SU-DHL-6 (cell line): ENCODE measurements around the gene NKTR.

Experiments used
- H2AFZ ChIP-seq: fragments of 200-600 bp; sonication (generic); 2 replicates; pipeline ENCODE4 v1.6.1; 2014; ENCODE audit warnings: low read depth, mild to moderate bottlenecking, moderate library complexity, mixed read lengths, antibody characterized with exemption, low read length; ENCODE audit not compliant: severe bottlenecking
- H3F3A ChIP-seq: fragments of 200-600 bp; shearing (Covaris generic); 2 replicates; pipeline ENCODE4 v1.6.0; 2016; ENCODE audit warnings: antibody characterized with exemption, mild to moderate bottlenecking; ENCODE audit not compliant: insufficient read depth
- H3K27ac ChIP-seq: fragments of 200-600 bp; sonication (generic); 2 replicates; pipeline ENCODE4 v1.5.1; 2016; ENCODE audit warnings: low read depth, mild to moderate bottlenecking, low read length, moderate library complexity, mixed read lengths
- H3K27me3 ChIP-seq: fragments of 200-600 bp; sonication (generic), shearing (Covaris generic); 2 replicates; pipeline ENCODE4 v1.6.0; 2014; ENCODE audit warnings: mild to moderate bottlenecking, low read length
- H3K36me3 ChIP-seq: fragments of 200-600 bp; sonication (generic); 2 replicates; pipeline ENCODE4 v1.6.1; 2014; ENCODE audit warnings: mild to moderate bottlenecking, low read length, mixed read lengths
- H3K4me2 ChIP-seq: fragments of 300-600, 200-600 bp; shearing (Covaris generic), sonication (generic); 2 replicates; pipeline ENCODE4 v1.6.0; 2014; ENCODE audit warnings: low read length, low read depth, mild to moderate bottlenecking; ENCODE audit not compliant: poor library complexity, severe bottlenecking
- H3K4me3 ChIP-seq: fragments of 200-600 bp; sonication (generic); 2 replicates; pipeline ENCODE4 v1.5.1; 2014; ENCODE audit warnings: antibody characterized with exemption, low read length, mild to moderate bottlenecking, mixed read lengths; ENCODE audit not compliant: insufficient read depth, poor library complexity, severe bottlenecking
- H3K79me2 ChIP-seq: fragments of 200-600 bp; sonication (generic); 2 replicates; pipeline ENCODE4 v1.6.1; 2014; ENCODE audit warnings: mild to moderate bottlenecking, low read length, moderate library complexity; ENCODE audit not compliant: insufficient read depth
- H3K9ac ChIP-seq: fragments of 200-600 bp; sonication (generic); 2 replicates; pipeline ENCODE4 v1.7.0; 2014; ENCODE audit warnings: mild to moderate bottlenecking, low read length
- H3K9me2 ChIP-seq: fragments of 200-600 bp; sonication (generic); replicated peaks from 2 replicates; pipeline ENCODE4 v1.6.1; 2014; ENCODE audit warnings: low read length; ENCODE audit not compliant: insufficient read depth
- H3K9me3 ChIP-seq: fragments of 200-600 bp; sonication (generic); 2 replicates; pipeline ENCODE4 v1.6.1; 2014; ENCODE audit warnings: low read length, mixed read lengths; ENCODE audit not compliant: insufficient read depth
- H4K20me1 ChIP-seq: fragments of 200-600 bp; sonication (generic); 2 replicates; pipeline ENCODE4 v1.6.1; 2014; ENCODE audit warnings: low read depth, mild to moderate bottlenecking, antibody characterized with exemption, low read length, moderate library complexity, mixed read lengths
- EZH2phosphoT487 ChIP-seq: fragments of 200-600 bp; sonication (generic), shearing (Covaris generic); conservative IDR thresholded peaks from 2 replicates; pipeline ENCODE4 v1.6.1; 2018; ENCODE audit warnings: mild to moderate bottlenecking, antibody characterized with exemption, low read length, moderate library complexity, mixed read lengths
- TF ChIP-seq, protein P1 (sequence below): fragments of 200-600 bp; sonication (generic); IDR thresholded peaks from one replicate; pipeline ENCODE4 v1.5.1; 2017; ENCODE audit warnings: antibody characterized with exemption, mild to moderate bottlenecking, low read length, moderate library complexity; ENCODE audit not compliant: insufficient read depth, poor library complexity, severe bottlenecking

Gene NKTR

DNA sequence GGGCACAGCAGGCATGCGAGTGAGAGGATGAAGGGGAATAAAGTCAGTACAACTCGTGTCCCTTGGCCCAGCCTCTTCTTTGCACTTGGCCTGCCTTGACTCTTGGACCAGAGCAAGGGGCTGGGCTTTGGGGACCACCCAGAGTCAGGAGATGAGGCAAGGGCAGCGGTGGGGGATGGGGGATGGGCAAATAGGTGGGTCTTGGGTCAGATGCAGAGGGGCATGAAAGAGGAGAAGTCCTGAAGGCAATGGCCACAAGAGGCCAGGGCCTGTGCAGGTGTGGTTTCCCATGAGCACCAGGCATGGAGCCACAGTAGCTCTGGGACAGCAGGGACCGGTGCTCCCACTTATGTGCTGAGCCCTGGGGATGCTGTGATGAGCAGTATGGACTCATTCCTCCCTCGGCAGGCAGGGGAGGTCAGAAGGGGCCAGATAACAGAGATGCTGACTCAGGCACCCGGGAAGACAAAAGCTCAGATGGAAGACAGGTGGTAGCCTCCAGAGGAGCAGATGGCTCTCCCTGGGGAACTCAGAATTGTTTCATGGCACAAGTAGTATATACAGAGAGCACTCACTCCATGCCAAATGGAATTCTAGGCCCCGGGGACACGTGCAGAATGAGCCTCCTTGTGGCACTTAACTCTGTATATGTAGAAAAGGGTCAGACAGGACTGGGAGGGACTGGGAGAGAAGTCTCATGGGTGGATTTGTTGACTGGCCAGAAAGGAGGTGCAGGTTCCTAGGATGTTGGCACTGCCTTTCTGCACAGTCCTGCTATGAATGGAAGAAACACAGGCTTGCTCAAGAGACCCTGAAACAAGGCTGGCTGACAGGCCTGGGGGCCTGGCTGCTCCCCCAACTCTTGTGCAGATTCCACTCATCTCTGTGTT is 67.3 kb downstream of the NKTR start:
- TF ChIP-seq, protein P1, sequence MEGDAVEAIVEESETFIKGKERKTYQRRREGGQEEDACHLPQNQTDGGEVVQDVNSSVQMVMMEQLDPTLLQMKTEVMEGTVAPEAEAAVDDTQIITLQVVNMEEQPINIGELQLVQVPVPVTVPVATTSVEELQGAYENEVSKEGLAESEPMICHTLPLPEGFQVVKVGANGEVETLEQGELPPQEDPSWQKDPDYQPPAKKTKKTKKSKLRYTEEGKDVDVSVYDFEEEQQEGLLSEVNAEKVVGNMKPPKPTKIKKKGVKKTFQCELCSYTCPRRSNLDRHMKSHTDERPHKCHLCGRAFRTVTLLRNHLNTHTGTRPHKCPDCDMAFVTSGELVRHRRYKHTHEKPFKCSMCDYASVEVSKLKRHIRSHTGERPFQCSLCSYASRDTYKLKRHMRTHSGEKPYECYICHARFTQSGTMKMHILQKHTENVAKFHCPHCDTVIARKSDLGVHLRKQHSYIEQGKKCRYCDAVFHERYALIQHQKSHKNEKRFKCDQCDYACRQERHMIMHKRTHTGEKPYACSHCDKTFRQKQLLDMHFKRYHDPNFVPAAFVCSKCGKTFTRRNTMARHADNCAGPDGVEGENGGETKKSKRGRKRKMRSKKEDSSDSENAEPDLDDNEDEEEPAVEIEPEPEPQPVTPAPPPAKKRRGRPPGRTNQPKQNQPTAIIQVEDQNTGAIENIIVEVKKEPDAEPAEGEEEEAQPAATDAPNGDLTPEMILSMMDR, result no peak
- no peak for TF ChIP-seq EZH2phosphoT487
- Histone ChIP-seq H2AFZ (no peak overlapping the region), H3K9me3 (no peaks in the 10 kb centered on the region), H3K9me2 (no peaks in the 10 kb centered on the region), H3K27ac (no peak overlapping the region), H4K20me1 (no peaks in the 10 kb centered on the region), H3K27me3 (no peaks in the 10 kb centered on the region), H3K79me2 (no peaks in the 10 kb centered on the region), H3K4me3 (no peak overlapping the region), H3K9ac (no peak overlapping the region), H3K36me3 (no peaks in the 10 kb centered on the region), H3K4me2 (no peak overlapping the region), H3F3A (no peaks in the 10 kb centered on the region)

GRCh38 chr3:42668413-42668760 is 67.9 kb downstream of the NKTR start:
- no peak overlapping the region for H3K27ac ChIP-seq
- no peaks in the 10 kb centered on the region for H3K9me3 ChIP-seq
- no peaks in the 10 kb centered on the region for H3K27me3 ChIP-seq
- H3K36me3 ChIP-seq, result no peaks in the 10 kb centered on the region
- no peak overlapping the region for H3K4me3 ChIP-seq
- H2AFZ ChIP-seq, result no peak overlapping the region
- no peak overlapping the region for H3K4me2 ChIP-seq
- H3K9ac ChIP-seq, result no peak overlapping the region
- TF ChIP-seq, protein P1, result no peak
- no peak for TF ChIP-seq EZH2phosphoT487
- no peaks in the 10 kb centered on the region for H3K9me2 ChIP-seq
- no peaks in the 10 kb centered on the region for H3K79me2 ChIP-seq
- no peaks in the 10 kb centered on the region for H4K20me1 ChIP-seq
- no peaks in the 10 kb centered on the region for H3F3A ChIP-seq

- Histone ChIP-seq H3K9ac (no peak overlapping the region), H3K9me2 (no peaks in the 10 kb centered on the region), H3K27ac (no peak overlapping the region), H4K20me1 (no peaks in the 10 kb centered on the region), H3K79me2 (no peaks in the 10 kb centered on the region), H3K27me3 (no peaks in the 10 kb centered on the region), H3K4me2 (no peak overlapping the region), H2AFZ (no peak overlapping the region), H3K4me3 (no peak overlapping the region), H3K36me3 (no peaks in the 10 kb centered on the region), H3F3A (no peaks in the 10 kb centered on the region), H3K9me3 (no peaks in the 10 kb centered on the region)
- TF ChIP-seq, protein P1, result no peak
- TF ChIP-seq EZH2phosphoT487, result no peak
These were observed 68.3 kb downstream of the NKTR start for GRCh38 chr3:42668793-42669217.
